Endothelial cell of umbilical vein (primary cell): ENCODE measurements around the gene OSBPL6. TPM values are rescaled to one million over a fixed set of nuclear protein-coding genes. Genes with fewer than 3 reads are reported as not detected.
"Not testable (repeated sequence)": the region's sequence is repeated elsewhere in the genome, so short reads cannot be mapped to it uniquely, and the experiment has no call there.

Source experiments
- BruUV-seq: library from RNA; stranded (reverse); fragments of 400-500 nt; replicated peaks from 2 replicates; lab custom pipeline; 2021; lab: Mats Ljungman, UMichigan
- CTCF ChIA-PET: fragments of 300-600, 350-600 bp; sonication (Branson Sonifier 250); formaldehyde crosslinking; loops from one replicate; lab custom pipeline; 2021; ENCODE audit warnings: antibody characterized with exemption, inconsistent platforms; lab: Charles Lee
- POLR2A ChIA-PET: fragments of 300-600, 350-600 bp; sonication (Branson Sonifier 250); formaldehyde crosslinking; loops from one replicate; lab custom pipeline; 2021; ENCODE audit warnings: antibody characterized with exemption, inconsistent platforms; lab: Charles Lee
- DNase-seq: peaks from one replicate; pipeline ENCODE4 v3.0.0-alpha.2; 2011; ENCODE audit warnings: low read depth, low spot score
- FAIRE-seq: peaks from 2 replicates; lab custom pipeline; 2011; peaks lifted over from hg19 to GRCh38; lab: Jason Lieb, UNC
- H2AFZ ChIP-seq: 2 replicates; pipeline ENCODE4 v1.6.0; 2012; ENCODE audit warnings: low read depth, low read length, control low read depth, inconsistent platforms
- H3K27ac ChIP-seq: 2 replicates; pipeline ENCODE4 v1.5.1; 2011; ENCODE audit warnings: low read depth, mild to moderate bottlenecking, control low read depth, low read length, moderate library complexity; ENCODE audit not compliant: insufficient read depth
- H3K27me3 ChIP-seq, 2 experiments: 2 replicates each; pipeline versions ENCODE4 v1.6.0 to v1.6.1; 2011; ENCODE audit warnings: low read length in 2 of 2, mixed read lengths in 1 of 2; ENCODE audit not compliant: control insufficient read depth in 2 of 2, insufficient read depth in 2 of 2
- H3K36me3 ChIP-seq, 2 experiments: 2 replicates in 1 of 2; 3 replicates in 1 of 2; pipeline ENCODE4 v1.5.1; 2011; ENCODE audit warnings: low read length in 2 of 2, mild to moderate bottlenecking in 1 of 2, moderate library complexity in 1 of 2; ENCODE audit not compliant: control insufficient read depth in 2 of 2, insufficient read depth in 2 of 2; ENCODE audit errors: extremely low read depth in 1 of 2
- H3K4me1 ChIP-seq: 3 replicates; pipeline ENCODE4 v1.5.1; 2011; ENCODE audit warnings: mild to moderate bottlenecking, low read length; ENCODE audit not compliant: control insufficient read depth, insufficient read depth; ENCODE audit errors: extremely low read depth
- H3K4me2 ChIP-seq: 2 replicates; pipeline ENCODE4 v1.6.1; 2011; ENCODE audit warnings: low read length, control low read depth, mixed read lengths; ENCODE audit not compliant: insufficient read depth
- H3K4me3 ChIP-seq, 3 experiments: fragments of 200-600 bp in 1 of 3; sonication (generic), shearing (Covaris generic) in 1 of 3; replicated peaks in 1 of 3; 2 replicates each; pipeline ENCODE4 v1.5.1; 2011 to 2016; ENCODE audit warnings: control low read depth in 3 of 3, low read length in 3 of 3, mild to moderate bottlenecking in 2 of 3, inconsistent platforms in 1 of 3, low read depth in 1 of 3, moderate library complexity in 1 of 3; ENCODE audit not compliant: insufficient read depth in 1 of 3
- H3K79me2 ChIP-seq: 2 replicates; pipeline ENCODE4 v1.6.0; 2012; ENCODE audit warnings: low read length, inconsistent platforms; ENCODE audit not compliant: control insufficient read depth, insufficient read depth
- H3K9ac ChIP-seq: replicated peaks from 2 replicates; pipeline ENCODE3; 2011; ENCODE audit warnings: low read length, control low read depth; ENCODE audit not compliant: insufficient read depth; ENCODE audit errors: extremely low read depth
- H3K9me1 ChIP-seq: replicated peaks from 3 replicates; pipeline ENCODE4 v1.6.0; 2011; ENCODE audit warnings: mild to moderate bottlenecking, low read length; ENCODE audit not compliant: control insufficient read depth, insufficient read depth; ENCODE audit errors: extremely low read depth
- H3K9me3 ChIP-seq: replicated peaks from 2 replicates; pipeline ENCODE4 v1.5.1; 2012; ENCODE audit warnings: low read length, inconsistent platforms; ENCODE audit not compliant: control insufficient read depth, insufficient read depth
- H4K20me1 ChIP-seq: replicated peaks from 2 replicates; pipeline ENCODE3; 2011; ENCODE audit warnings: mild to moderate bottlenecking, low read length; ENCODE audit not compliant: control insufficient read depth, insufficient read depth; ENCODE audit errors: extremely low read depth
- CTCF ChIP-seq, 2 donors: IDR thresholded peaks; 1 replicate in 1 of 2; 2 replicates in 1 of 2; pipeline ENCODE4 v1.5.1; 2011; ENCODE audit warnings: low read length in 2 of 2, mild to moderate bottlenecking in 2 of 2, moderate library complexity in 2 of 2, control low read depth in 1 of 2, inconsistent platforms in 1 of 2, low read depth in 1 of 2; ENCODE audit not compliant: insufficient read depth in 1 of 2; ENCODE audit errors: extremely low read depth in 1 of 2
- FOS ChIP-seq: IDR thresholded peaks from 2 replicates; pipeline ENCODE4 v1.6.1; 2011; ENCODE audit warnings: mild to moderate bottlenecking, low read length, moderate library complexity, borderline replicate concordance; ENCODE audit not compliant: insufficient read depth
- GATA2 ChIP-seq: IDR thresholded peaks from 2 replicates; pipeline ENCODE4 v1.7.0; 2011; ENCODE audit warnings: low read depth, mild to moderate bottlenecking, moderate library complexity, mixed read lengths, low read length; ENCODE audit not compliant: insufficient read length, insufficient read depth
- MYC ChIP-seq: IDR thresholded peaks from one replicate; pipeline ENCODE4 v1.6.1; 2011; ENCODE audit warnings: mild to moderate bottlenecking, low read depth, low read length
- POLR2AphosphoS5 ChIP-seq: IDR thresholded peaks from 2 replicates; pipeline ENCODE4 v1.6.1; 2012; ENCODE audit warnings: low read depth, mild to moderate bottlenecking, control low read depth, low read length, moderate library complexity; ENCODE audit not compliant: insufficient read depth
- dilution Hi-C: fragments of 300-500 bp; cut with MboI; formaldehyde crosslinking; loops from one replicate; pipeline ENCODE4 v1.15.0; 2019; ENCODE audit warnings: low sequenced_read_pairs; ENCODE audit not compliant: extremely low pct_ligation_motif_present
- intact Hi-C: fragments of 100-400 bp; cut with micrococcal nuclease; formaldehyde crosslinking; loops from one replicate; pipeline ENCODE4 v1.10.0; 2022
- polyA plus RNA-seq, 4 experiments: library from polyadenylated mRNA; depleted of rRNA in 3 of 4; stranded (reverse) in 3 of 4; unstranded in 1 of 4; fragments of >200 nt; gene quantifications; 2 replicates each; pipeline versions ENCODE4 v1.2.1 to v1.2.3, GENCODE V29; 2011 to 2012; ENCODE audit warnings: missing spikeins in 1 of 4
- total RNA-seq: library from RNA; stranded (reverse); gene quantifications from 2 replicates; pipeline ENCODE4 v1.2.3, GENCODE V29; 2021

Gene OSBPL6
- total and polyA plus RNA-seq, 2 donors (not counting 3 experiments of a cell fraction or from before 2014, with no cell fraction given): 1.5 to 2.3 TPM

GRCh38 chr2:178197791-178198190, 3.5 kb downstream of the OSBPL6 start:
- FAIRE-seq: no peak
- H3K36me3 ChIP-seq: no peaks in the 10 kb centered on the region
- H3K79me2 ChIP-seq: no peaks in the 10 kb centered on the region
- no peaks in the 10 kb centered on the region for H3K9me3 ChIP-seq
- intact Hi-C loops (no loop called here), dilution Hi-C loops (no loop called here)
- CTCF ChIA-PET: no interaction called here
- no peak overlapping the region for H3K4me2 ChIP-seq
- no peak overlapping the region for H3K9ac ChIP-seq
- no peak overlapping the region for H3K4me3 ChIP-seq
- POLR2A ChIA-PET: no interaction called here
- no peaks in the 10 kb centered on the region for H4K20me1 ChIP-seq
- H3K27ac ChIP-seq: no peak overlapping the region
- H3K27me3 ChIP-seq: peaks cover 0 to 4% of the 10 kb centered on the region in 2 experiments
- DNase-seq: no peak
- TF ChIP-seq MYC (no peak), GATA2 (no peak), CTCF (IDR thresholded peaks at IDR 0.05; ENCODE audit: extremely low read depth in 1 of 2, insufficient read depth in 1 of 2, low read depth in 1 of 2, low read length in 2 of 2) (no peak), FOS (no peak), POLR2AphosphoS5 (no peak)
- BruUV-seq: no TSS peak
- no peaks in the 10 kb centered on the region for H3K9me1 ChIP-seq
- H3K4me1 ChIP-seq: peaks cover 8% of the 10 kb centered on the region
- H2AFZ ChIP-seq: no peak overlapping the region

GRCh38 chr2:178198441-178198840, 4.1 kb downstream of the OSBPL6 start:
- BruUV-seq, CTCF ChIA-PET, FAIRE-seq: not testable (repeated sequence)

More at GRCh38 chr2:178198441-178198840, 4.1 kb downstream of the OSBPL6 start:
- intact Hi-C loops, H3K27ac ChIP-seq, H3K9me3 ChIP-seq, H3K79me2 ChIP-seq, DNase-seq, H3K4me3 ChIP-seq, dilution Hi-C loops, H3K4me1 ChIP-seq, H3K9me1 ChIP-seq, H3K36me3 ChIP-seq, H4K20me1 ChIP-seq, H3K27me3 ChIP-seq, H3K9ac ChIP-seq, POLR2A ChIA-PET, H3K4me2 ChIP-seq, H2AFZ ChIP-seq: not testable (repeated sequence)
